ENCODE results near the gene WDR27. TPM values are rescaled to one million over a fixed set of nuclear protein-coding genes. Genes with fewer than 3 reads are reported as not detected.

Gene WDR27
- total and polyA plus RNA-seq, 2 experiments from 2014 or later, result 54.4 to 83.0 TPM

GRCh38 chr6:169428532-169428931 lies 273.3 kb downstream of the WDR27 start:
- Histone ChIP-seq H3K4me1 (ENCODE audit: low read depth) (peaks cover 7% of the 10 kb centered on the region), H3K4me3 (no peak overlapping the region), H3K27me3 (no peaks in the 10 kb centered on the region), H3K9me3 (ENCODE audit: low read depth) (no peaks in the 10 kb centered on the region), H3K27ac (no peak overlapping the region), H3K36me3 (no peaks in the 10 kb centered on the region)
- peak in 1 of 2 donors; percentile 44 for DNase-seq (ENCODE audit: low read depth in 1 of 2, low spot score in 1 of 2)
- no peak for TF ChIP-seq CTCF (IDR thresholded peaks at IDR 0.05; ENCODE audit: low read depth, low read length)

DNA sequence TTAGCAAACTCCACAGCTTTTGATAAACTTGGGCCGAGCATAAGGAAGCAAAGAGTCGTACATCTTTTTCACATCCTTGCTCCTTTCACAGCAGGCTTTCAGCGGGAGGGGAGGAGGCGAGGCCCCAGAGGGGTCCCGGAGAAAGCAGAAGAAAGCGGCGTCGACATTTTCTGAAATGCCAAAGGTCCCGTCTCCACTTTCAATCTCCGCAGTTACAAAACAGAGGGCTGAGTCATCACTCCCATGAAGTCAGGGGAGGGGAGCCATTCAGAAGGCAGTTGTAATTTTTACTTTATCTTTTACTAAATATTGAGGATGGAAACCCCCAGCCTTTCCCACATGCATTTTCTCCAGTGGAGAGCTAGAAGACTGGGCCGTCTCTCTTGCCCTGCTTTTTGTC lies 274.0 kb downstream of the WDR27 start:
- Histone ChIP-seq H3K27me3 (no peaks in the 10 kb centered on the region), H3K4me1 (ENCODE audit: low read depth) (peaks cover 7% of the 10 kb centered on the region), H3K9me3 (ENCODE audit: low read depth) (no peaks in the 10 kb centered on the region), H3K4me3 (no peak overlapping the region), H3K27ac (no peak overlapping the region), H3K36me3 (no peaks in the 10 kb centered on the region)
- no peak for TF ChIP-seq CTCF (IDR thresholded peaks at IDR 0.05; ENCODE audit: low read depth, low read length)
- DNase-seq (ENCODE audit: low read depth in 1 of 2, low spot score in 1 of 2), result peak in 1 of 2 donors; percentile 82

DNA sequence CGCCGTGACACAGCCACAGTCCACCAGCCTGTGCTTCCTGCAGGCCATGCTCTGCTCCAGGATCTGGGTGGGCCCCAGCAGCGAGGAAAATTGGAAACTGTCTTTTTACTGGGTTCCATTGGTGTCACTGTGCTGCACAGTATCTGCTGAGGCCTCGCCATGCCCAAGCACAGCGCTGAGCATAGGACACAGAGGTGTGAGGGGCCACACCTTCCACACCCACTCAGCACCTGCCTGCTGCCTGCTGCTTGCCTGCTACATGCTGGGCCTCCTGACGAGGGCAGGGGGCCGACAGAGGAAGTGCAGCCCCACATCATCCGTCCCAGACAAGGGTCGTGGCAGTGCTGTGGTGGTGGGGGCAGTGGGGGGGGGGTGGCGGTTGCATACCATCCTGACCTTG lies 275.2 kb downstream of the WDR27 start:
- no peak for DNase-seq (ENCODE audit: low read depth in 1 of 2, low spot score in 1 of 2)
- H3K27me3 ChIP-seq, result no peaks in the 10 kb centered on the region

DNA sequence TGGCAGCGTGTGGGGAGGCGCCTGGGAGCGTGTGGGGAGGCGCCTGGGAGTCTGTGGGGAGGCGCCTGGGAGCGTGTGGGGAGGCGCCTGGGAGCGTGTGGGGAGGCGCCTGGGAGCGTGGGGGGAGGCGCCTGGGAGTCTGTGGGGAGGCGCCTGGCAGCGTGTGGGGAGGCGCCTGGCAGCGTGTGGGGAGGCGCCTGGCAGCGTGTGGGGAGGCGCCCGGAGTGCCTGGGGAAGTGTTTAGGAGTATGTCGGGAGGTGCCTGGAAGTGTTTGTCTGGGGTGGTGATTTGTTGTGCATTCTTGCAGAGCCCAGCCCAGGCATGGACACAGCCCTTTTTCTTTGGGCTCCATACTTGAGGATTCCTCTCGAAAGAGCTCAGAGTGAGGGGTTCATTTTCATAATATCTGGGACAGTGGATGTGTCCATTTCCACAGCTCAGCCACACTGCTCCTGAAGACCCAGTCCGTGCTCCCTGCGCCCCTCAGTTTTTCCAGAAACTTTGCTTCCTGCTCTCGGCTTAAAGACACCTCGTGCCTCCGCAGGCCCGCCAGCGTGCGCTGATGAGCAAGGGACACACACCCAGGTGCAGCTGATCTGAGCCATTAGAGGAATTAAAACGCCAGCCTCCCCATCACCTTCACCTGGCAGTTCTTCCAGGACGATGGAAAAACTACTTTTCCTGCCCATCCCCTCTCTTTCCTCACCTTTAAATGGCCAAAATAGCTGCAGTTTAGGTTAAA lies 276.0 kb downstream of the WDR27 start:
- H3K4me3 ChIP-seq, result no peak overlapping the region
- no peaks in the 10 kb centered on the region for H3K27me3 ChIP-seq
- H3K9me3 ChIP-seq (ENCODE audit: low read depth), result no peaks in the 10 kb centered on the region
- TF ChIP-seq CTCF (IDR thresholded peaks at IDR 0.05; ENCODE audit: low read depth, low read length), result no peak
- peaks cover 7% of the 10 kb centered on the region for H3K4me1 ChIP-seq (ENCODE audit: low read depth)
- no peak overlapping the region for H3K27ac ChIP-seq
- H3K36me3 ChIP-seq, result no peaks in the 10 kb centered on the region
- DNase-seq (ENCODE audit: low read depth in 1 of 2, low spot score in 1 of 2), result peak in 1 of 2 donors; percentile 59

More for the DNA sequence above, 275.2 kb downstream of the WDR27 start:
- no peak for TF ChIP-seq CTCF (IDR thresholded peaks at IDR 0.05; ENCODE audit: low read depth, low read length)
- no peak overlapping the region for H3K4me3 ChIP-seq
- no peaks in the 10 kb centered on the region for H3K36me3 ChIP-seq
- H3K4me1 ChIP-seq (ENCODE audit: low read depth), result peaks cover 7% of the 10 kb centered on the region
- H3K9me3 ChIP-seq (ENCODE audit: low read depth), result no peaks in the 10 kb centered on the region
- no peak overlapping the region for H3K27ac ChIP-seq

DNA sequence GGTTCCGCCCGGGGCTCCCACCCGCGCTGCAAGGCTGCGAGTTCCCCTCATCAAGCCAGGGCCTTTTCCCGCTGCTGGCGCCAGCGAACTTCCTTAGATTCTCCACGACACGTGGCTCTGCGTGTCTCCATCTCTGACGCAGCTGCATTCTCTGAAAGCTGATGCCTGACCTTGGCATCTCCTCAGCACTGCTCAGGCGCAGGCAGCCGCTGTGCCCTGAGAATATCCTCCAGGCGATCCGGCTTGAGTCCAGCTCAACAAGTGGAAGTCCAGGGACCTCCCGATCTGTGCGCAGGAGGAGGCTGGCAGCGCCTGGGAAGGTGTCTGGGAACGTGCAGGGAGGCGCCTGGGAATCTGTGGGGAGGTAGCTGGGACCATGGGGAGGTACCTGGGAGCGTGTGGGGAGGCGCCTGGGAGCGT lies 277.0 kb downstream of the WDR27 start:
- TF ChIP-seq CTCF (IDR thresholded peaks at IDR 0.05; ENCODE audit: low read depth, low read length), result no peak
- H3K4me3 ChIP-seq, result no peak overlapping the region
- no peaks in the 10 kb centered on the region for H3K9me3 ChIP-seq (ENCODE audit: low read depth)
- H3K27ac ChIP-seq, result no peak overlapping the region
- H3K36me3 ChIP-seq, result no peaks in the 10 kb centered on the region
- DNase-seq (ENCODE audit: low read depth in 1 of 2, low spot score in 1 of 2), result peak in 1 of 2 donors; percentile 30
- peaks cover 7% of the 10 kb centered on the region for H3K4me1 ChIP-seq (ENCODE audit: low read depth)
- H3K27me3 ChIP-seq, result no peaks in the 10 kb centered on the region
